Keratinocyte (primary cell): Measurements from ENCODE around the gene CNR1.

Source experiments
- CTCF ChIP-seq, 3 experiments: IDR thresholded peaks in 1 of 3; conservative IDR thresholded peaks in 1 of 3; optimal IDR thresholded peaks in 1 of 3; 2 replicates in 2 of 3; 3 replicates in 1 of 3; pipeline versions ENCODE3 to v1.5.1; 2011; ENCODE audit warnings: low read length in 3 of 3, mild to moderate bottlenecking in 3 of 3, moderate library complexity in 2 of 3, control low read depth in 1 of 3, inconsistent platforms in 1 of 3; ENCODE audit not compliant: insufficient read depth in 2 of 3; ENCODE audit errors: extremely low read depth in 1 of 3
- EZH2 ChIP-seq: IDR thresholded peaks from one replicate; pipeline ENCODE4 v1.6.1; 2012; ENCODE audit warnings: inconsistent platforms, mild to moderate bottlenecking, low read length, moderate library complexity

- no peak for TF ChIP-seq CTCF (optimal IDR thresholded peaks at IDR 0.05 in 1 of 3, IDR thresholded peaks at IDR 0.05 in 1 of 3, conservative IDR thresholded peaks at IDR 0.05 in 1 of 3; ENCODE audit: extremely low read depth in 1 of 3, insufficient read depth in 2 of 3, low read length in 3 of 3)
- TF ChIP-seq EZH2 = no peak
Observed at GRCh38 chr6:88107241-88107640, 58.9 kb downstream of the CNR1 start.
